GM19351 (cell line): Measurements from ENCODE around the gene ADGRG2.
"Not testable (repeated sequence)": the region's sequence is repeated elsewhere in the genome, so short reads cannot be mapped to it uniquely, and the experiment has no call there.

Experiments
- ATAC-seq: cut with Tn5 transposase; IDR thresholded peaks from one replicate; pipeline ENCODE4 v1.9.1; 2021; ENCODE audit warnings: mild to moderate bottlenecking, moderate library complexity; ENCODE audit not compliant: unreplicated experiment

Gene ADGRG2

DNA sequence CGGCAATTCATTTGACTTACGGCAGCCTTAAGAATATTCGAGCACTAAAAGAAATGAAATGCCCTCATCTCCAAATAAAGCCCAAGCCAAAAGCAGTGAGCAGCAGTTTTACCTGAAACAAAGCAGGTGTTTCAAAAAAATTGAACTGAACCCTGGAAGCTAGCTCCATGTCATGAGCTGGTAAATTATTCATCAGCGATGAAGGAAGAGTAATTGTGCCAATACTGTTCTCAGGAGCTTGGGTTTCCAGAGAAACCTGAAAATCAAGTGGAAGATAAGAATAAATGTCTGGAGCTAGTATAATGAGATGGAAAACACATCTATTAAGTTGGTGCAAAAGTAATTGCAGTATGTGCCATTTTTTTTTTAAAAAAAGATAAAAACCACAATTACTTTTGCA is 114.4 kb downstream of the ADGRG2 start:
- no peak for ATAC-seq

GRCh38 chrX:19007011-19007410 is 115.3 kb downstream of the ADGRG2 start:
- ATAC-seq: no peak

- ATAC-seq: no peak
These were observed 116.4 kb downstream of the ADGRG2 start for GRCh38 chrX:19005909-19006308.

GRCh38 chrX:19003756-19004155 is 118.5 kb downstream of the ADGRG2 start:
- ATAC-seq: no peak

DNA sequence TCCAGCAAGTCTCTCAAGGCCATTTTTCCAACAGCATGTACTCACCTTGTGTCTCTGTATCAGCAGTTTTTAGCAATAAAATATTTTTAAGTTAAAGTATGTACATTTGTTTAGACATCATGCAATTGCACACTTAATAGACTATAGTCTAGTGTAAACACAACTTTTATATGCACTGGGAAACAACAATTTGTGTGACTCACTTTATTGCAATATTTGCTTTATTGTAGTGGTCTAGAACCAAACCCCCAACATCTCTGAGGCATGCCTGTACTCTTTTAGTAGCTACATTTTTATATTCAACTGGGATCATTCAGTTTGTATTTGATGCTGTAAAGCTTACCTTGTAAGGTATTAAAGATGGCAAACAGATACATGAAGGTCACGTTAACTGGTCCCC is 123.6 kb downstream of the ADGRG2 start:
- no peak for ATAC-seq

DNA sequence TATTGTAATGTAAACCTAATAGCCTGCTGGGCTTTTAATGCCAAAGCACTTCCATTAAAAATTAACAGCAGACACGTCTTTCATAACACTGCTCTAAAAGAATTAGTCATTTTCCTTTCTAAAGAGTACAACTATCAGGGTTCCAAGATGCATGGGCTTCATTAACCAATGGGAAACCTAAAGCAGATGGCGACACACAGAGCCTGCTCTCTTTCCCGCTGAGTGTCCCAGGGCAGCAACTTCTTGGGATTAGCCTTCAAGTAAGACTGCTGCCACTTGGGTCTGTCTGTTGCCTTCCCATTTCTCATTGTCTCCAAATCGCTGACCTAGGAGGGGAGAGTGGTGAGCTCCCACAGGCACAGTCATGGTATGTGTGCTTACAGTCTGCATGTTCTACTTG is 124.4 kb downstream of the ADGRG2 start:
- ATAC-seq: no peak

DNA sequence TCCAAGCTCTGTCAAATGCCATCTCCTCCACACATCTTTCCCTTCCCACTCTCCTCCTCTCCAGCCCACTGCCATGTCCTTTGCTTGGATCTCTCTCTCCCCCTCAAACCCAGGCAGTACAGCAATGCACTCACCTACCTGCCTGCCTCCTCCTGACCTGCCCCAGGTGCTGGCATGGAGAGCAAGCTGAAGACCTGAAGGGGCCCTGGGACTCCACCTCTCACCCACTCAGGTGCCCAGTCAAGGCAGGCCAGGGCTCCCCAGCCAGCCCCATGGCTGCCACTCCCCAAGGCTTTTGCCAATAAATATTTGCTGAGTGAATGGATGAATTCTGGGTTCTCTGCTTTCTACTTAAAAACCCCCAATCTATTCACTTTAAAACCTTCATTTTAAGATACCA is 125.7 kb downstream of the ADGRG2 start:
- no peak for ATAC-seq

- no peak for ATAC-seq
These were observed 127.0 kb downstream of the ADGRG2 start for GRCh38 chrX:18995221-18995620.

DNA sequence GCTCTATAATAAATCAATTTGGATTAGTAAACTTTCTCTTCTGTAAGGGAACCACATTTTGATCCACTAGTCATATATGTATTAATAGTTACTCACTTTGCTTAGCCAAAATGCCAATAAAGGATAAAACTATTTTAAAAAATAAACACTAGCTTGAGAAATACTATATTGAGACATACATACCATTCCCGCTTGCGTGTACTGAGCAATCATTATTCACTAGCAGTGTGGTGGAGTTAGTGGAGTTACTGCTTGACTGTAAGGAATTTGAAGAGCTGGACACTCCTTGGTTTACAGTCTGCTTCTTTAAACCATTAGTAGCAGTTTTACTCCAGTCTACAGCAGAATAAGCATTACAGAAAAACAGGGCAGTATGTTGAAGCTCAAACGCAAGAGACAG is 127.6 kb downstream of the ADGRG2 start:
- ATAC-seq: no peak

DNA sequence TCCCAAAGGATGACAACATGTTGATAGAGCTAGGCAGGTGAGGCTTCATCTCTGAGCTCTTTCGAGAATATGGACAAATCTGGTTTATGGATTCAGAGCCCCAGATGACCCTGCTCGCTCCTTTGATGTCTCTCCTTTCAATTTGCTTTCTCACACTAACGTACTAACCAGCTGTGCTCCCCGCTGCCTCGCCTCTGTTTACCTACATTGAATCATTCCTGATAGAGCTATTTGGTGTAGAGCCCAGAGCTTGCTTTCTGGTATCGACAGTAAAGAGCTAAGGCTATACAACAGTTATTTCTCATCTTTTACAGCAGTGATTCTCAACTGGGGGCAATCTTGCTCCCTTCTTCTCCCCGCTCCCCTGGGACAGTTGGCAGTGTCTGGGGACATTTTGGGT is 129.4 kb downstream of the ADGRG2 start:
- ATAC-seq: no peak

- peak; percentile 5 for ATAC-seq
These were observed 137.2 kb downstream of the ADGRG2 start for GRCh38 chrX:18985186-18985435.

GRCh38 chrX:18984381-18985185 is 137.7 kb downstream of the ADGRG2 start:
- ATAC-seq: peak; percentile 77

- peak; percentile 48 for ATAC-seq
These were observed 138.4 kb downstream of the ADGRG2 start, which contains the start of gene PHKA2 for GRCh38 chrX:18983666-18984380. Gene PHKA2 (minus strand): TSS chrX:18984114. CDS start chrX:18983932, 182 bp downstream.

DNA sequence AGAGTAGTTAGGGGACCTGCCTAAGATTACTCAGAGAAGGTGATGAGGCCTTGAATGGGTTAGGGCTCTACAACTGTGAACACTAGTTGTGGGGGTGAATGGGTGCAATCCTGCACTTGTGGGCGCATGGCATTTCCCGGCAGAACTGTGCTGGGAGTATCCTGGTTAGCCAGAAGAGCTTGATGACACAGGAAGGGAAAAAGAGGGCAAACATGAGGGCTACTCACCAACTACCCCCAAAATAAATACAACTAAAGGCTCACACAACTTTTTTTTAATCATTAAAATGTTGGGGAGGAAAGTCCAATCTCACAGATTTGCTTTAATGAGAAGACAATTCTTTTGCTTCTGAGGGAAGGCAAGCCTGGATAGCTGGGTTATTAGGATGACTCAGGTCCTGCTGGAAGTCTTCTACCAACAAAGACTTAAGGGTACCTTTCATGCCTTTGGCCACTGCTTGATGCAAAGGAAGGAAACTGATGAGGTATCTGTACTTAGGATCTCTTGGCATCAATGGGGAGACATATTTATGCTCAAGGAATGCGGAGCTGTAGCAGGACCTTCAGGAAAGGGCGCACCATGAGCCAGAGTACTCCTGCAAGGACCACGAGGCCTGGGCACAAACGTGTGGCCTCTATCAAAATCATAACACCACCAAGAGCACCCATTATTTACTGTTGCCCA is 141.0 kb downstream of the ADGRG2 start:
- no peak for ATAC-seq

- ATAC-seq: not testable (repeated sequence)
These were observed 142.0 kb downstream of the ADGRG2 start for GRCh38 chrX:18980262-18980661.

GRCh38 chrX:18974993-18975392 is 147.3 kb downstream of the ADGRG2 start:
- ATAC-seq: no peak

- ATAC-seq: no peak
These were observed 148.6 kb downstream of the ADGRG2 start for GRCh38 chrX:18973527-18974192.

GRCh38 chrX:18971506-18971905 is 150.8 kb downstream of the ADGRG2 start:
- ATAC-seq: no peak

DNA sequence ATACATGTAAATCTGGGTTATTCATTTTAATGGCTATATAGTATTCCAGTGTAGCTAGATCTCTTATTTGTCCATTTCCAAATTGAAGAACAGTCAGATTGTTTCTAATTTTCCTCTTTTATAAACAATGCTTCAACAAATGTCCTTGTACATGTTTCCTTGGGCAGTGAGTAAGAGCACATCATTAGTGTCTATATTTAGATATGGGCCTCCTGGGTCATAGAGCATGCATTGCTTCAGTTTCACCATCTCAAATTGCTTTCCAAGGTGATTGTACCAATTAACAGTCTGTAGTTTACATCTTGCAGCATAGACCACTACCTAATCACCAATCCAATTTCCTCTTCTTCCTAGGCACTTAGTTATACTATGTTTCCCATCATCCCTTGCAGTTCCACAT is 151.8 kb downstream of the ADGRG2 start:
- no peak for ATAC-seq

- no peak for ATAC-seq
These were observed 155.6 kb downstream of the ADGRG2 start for GRCh38 chrX:18966624-18967023.

DNA sequence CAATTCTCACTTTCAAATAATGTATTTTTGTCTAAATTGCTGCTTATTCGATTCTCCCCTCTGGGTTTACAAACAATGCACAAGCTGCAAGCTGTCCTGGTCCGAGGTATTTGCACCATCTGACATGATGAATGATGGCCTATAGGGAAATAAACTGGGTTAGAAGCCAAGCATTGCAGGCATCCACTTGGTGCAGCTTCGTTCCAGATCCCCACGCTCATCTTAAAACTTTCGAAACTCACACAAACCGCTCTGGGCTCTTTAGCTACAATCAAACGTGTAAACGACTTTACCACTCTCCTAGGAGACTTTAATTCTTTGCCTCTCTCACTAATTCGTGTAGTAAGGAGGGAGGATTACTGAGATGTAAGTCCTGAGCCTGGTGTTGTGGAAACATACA is 157.4 kb downstream of the ADGRG2 start:
- ATAC-seq: no peak
